AG10803 (cell line): Measurements from ENCODE around the gene IGF2BP2.

Source experiments
- DNase-seq: peaks from one replicate; pipeline ENCODE4 v3.0.0; 2010; ENCODE audit warnings: low read depth
- H3K4me3 ChIP-seq: 2 replicates; pipeline ENCODE4 v1.5.1; 2011; ENCODE audit warnings: mild to moderate bottlenecking, low read length, control low read depth
- CTCF ChIP-seq: conservative IDR thresholded peaks from 2 replicates; pipeline ENCODE4 v1.5.1; 2011; ENCODE audit warnings: mild to moderate bottlenecking, low read length, control low read depth, inconsistent platforms

The IGF2BP2 gene

GRCh38 chr3:185637388-185637787, 187.5 kb downstream of the IGF2BP2 start:
- H3K4me3 ChIP-seq = no peak overlapping the region
- no peak for TF ChIP-seq CTCF
- DNase-seq = no peak

GRCh38 chr3:185632996-185633395, 191.8 kb downstream of the IGF2BP2 start:
- DNase-seq = no peak
- TF ChIP-seq CTCF = no peak

GRCh38 chr3:185631508-185632206, 193.2 kb downstream of the IGF2BP2 start:
- no peak overlapping the region for H3K4me3 ChIP-seq
- no peak for TF ChIP-seq CTCF
- DNase-seq = no peak

More at GRCh38 chr3:185632996-185633395, 191.8 kb downstream of the IGF2BP2 start:
- no peak overlapping the region for H3K4me3 ChIP-seq

- no peak for TF ChIP-seq CTCF
- DNase-seq = no peak
- H3K4me3 ChIP-seq = no peak overlapping the region
Measured at GRCh38 chr3:185631108-185631507, 193.7 kb downstream of the IGF2BP2 start.

GRCh38 chr3:185630182-185630622, 194.6 kb downstream of the IGF2BP2 start:
- no peak for TF ChIP-seq CTCF
- no peak overlapping the region for H3K4me3 ChIP-seq
- DNase-seq = peak; percentile 53

- no peak overlapping the region for H3K4me3 ChIP-seq
- DNase-seq = no peak
- TF ChIP-seq CTCF = no peak
Measured at GRCh38 chr3:185629554-185630181, 195.2 kb downstream of the IGF2BP2 start.

- TF ChIP-seq CTCF = no peak
Measured at GRCh38 chr3:185625784-185626183, 199.1 kb downstream of the IGF2BP2 start.

More at GRCh38 chr3:185625784-185626183, 199.1 kb downstream of the IGF2BP2 start:
- no peak for DNase-seq
- no peak overlapping the region for H3K4me3 ChIP-seq
